Measurements from ENCODE around the gene ACTRT2.

Gene ACTRT2

GRCh38 chr1:3034728-3035562 lies 13.7 kb downstream of the ACTRT2 start:
- DNase-seq = no peak

- DNase-seq = no peak
Observed at GRCh38 chr1:3035563-3036446, 14.5 kb downstream of the ACTRT2 start.

GRCh38 chr1:3036447-3037280 lies 15.4 kb downstream of the ACTRT2 start:
- DNase-seq = no peak

GRCh38 chr1:3037281-3038040 lies 16.2 kb downstream of the ACTRT2 start:
- no peak for DNase-seq

GRCh38 chr1:3038113-3038551 lies 16.9 kb downstream of the ACTRT2 start:
- DNase-seq = no peak

GRCh38 chr1:3038571-3039181 lies 17.4 kb downstream of the ACTRT2 start:
- DNase-seq = no peak

GRCh38 chr1:3040004-3040403 lies 18.7 kb downstream of the ACTRT2 start:
- no peak for DNase-seq

- DNase-seq = no peak
Observed at GRCh38 chr1:3042481-3042880, 21.2 kb downstream of the ACTRT2 start.

GRCh38 chr1:3049164-3049563 lies 27.9 kb downstream of the ACTRT2 start:
- no peak for DNase-seq

GRCh38 chr1:3049905-3050304 lies 28.6 kb downstream of the ACTRT2 start:
- no peak for DNase-seq

- DNase-seq = no peak
Observed at GRCh38 chr1:3050603-3051002, 29.3 kb downstream of the ACTRT2 start.

GRCh38 chr1:3051270-3052268 lies 30.3 kb downstream of the ACTRT2 start:
- no peak for DNase-seq

GRCh38 chr1:3052501-3052900 lies 31.2 kb downstream of the ACTRT2 start:
- DNase-seq = no peak

- DNase-seq = no peak
Observed at GRCh38 chr1:3053366-3053980, 32.2 kb downstream of the ACTRT2 start.

GRCh38 chr1:3053986-3054385 lies 32.7 kb downstream of the ACTRT2 start:
- DNase-seq = no peak

- no peak for DNase-seq
Observed at GRCh38 chr1:3054474-3054873, 33.2 kb downstream of the ACTRT2 start.

- DNase-seq = no peak
Observed at GRCh38 chr1:3055051-3055450, 33.8 kb downstream of the ACTRT2 start.

GRCh38 chr1:3056641-3057040 lies 35.4 kb downstream of the ACTRT2 start:
- no peak for DNase-seq

- DNase-seq = no peak
Observed at GRCh38 chr1:3058263-3059030, 37.2 kb downstream of the ACTRT2 start.

All from NCI-H82 (cell line).